Measurements from ENCODE around the gene PHLDA1. TPM values are rescaled to one million over a fixed set of nuclear protein-coding genes. Genes with fewer than 3 reads are reported as not detected.

Gene PHLDA1
- 128 and 136 TPM in 2 replicates for total RNA-seq (2014; rRNA removed; shearing (Covaris generic))
- 51.5 and 52.0 TPM in 2 replicates for polyA plus RNA-seq (2014; cell fraction: nucleus; rRNA removed)

- peak; percentile 98 for DNase-seq (ENCODE audit: extremely low read depth, low read depth)
Measured at GRCh38 chr12:76031414-76032042, at the start of gene PHLDA1. Gene PHLDA1, minus strand, starts transcription at chr12:76031776.

GRCh38 chr12:76080729-76081415 is 49.3 kb upstream of the PHLDA1 start:
- DNase-seq (ENCODE audit: extremely low read depth, low read depth): no peak

- no peak for DNase-seq (ENCODE audit: extremely low read depth, low read depth)
Measured at GRCh38 chr12:76080017-76080728, 48.6 kb upstream of the PHLDA1 start.

- no peak for DNase-seq (ENCODE audit: extremely low read depth, low read depth)
Measured at GRCh38 chr12:76078748-76079147, 47.2 kb upstream of the PHLDA1 start.

- no peak for DNase-seq (ENCODE audit: extremely low read depth, low read depth)
Measured at GRCh38 chr12:76075448-76075847, 43.9 kb upstream of the PHLDA1 start.

GRCh38 chr12:76074701-76075336 is 43.2 kb upstream of the PHLDA1 start:
- no peak for DNase-seq (ENCODE audit: extremely low read depth, low read depth)

- DNase-seq (ENCODE audit: extremely low read depth, low read depth): no peak
Measured at GRCh38 chr12:76073561-76073960, 42.0 kb upstream of the PHLDA1 start.

- no peak for DNase-seq (ENCODE audit: extremely low read depth, low read depth)
Measured at GRCh38 chr12:76072568-76072967, 41.0 kb upstream of the PHLDA1 start.

GRCh38 chr12:76069339-76069738 is 37.8 kb upstream of the PHLDA1 start:
- no peak for DNase-seq (ENCODE audit: extremely low read depth, low read depth)

GRCh38 chr12:76065917-76066316 is 34.3 kb upstream of the PHLDA1 start:
- DNase-seq (ENCODE audit: extremely low read depth, low read depth): no peak

GRCh38 chr12:76064904-76065303 is 33.3 kb upstream of the PHLDA1 start:
- no peak for DNase-seq (ENCODE audit: extremely low read depth, low read depth)

- DNase-seq (ENCODE audit: extremely low read depth, low read depth): no peak
Measured at GRCh38 chr12:76060111-76060510, 28.5 kb upstream of the PHLDA1 start.

- DNase-seq (ENCODE audit: extremely low read depth, low read depth): no peak
Measured at GRCh38 chr12:76057326-76057725, 25.8 kb upstream of the PHLDA1 start.

GRCh38 chr12:76055393-76055792 is 23.8 kb upstream of the PHLDA1 start:
- no peak for DNase-seq (ENCODE audit: extremely low read depth, low read depth)

GRCh38 chr12:76049575-76050251 is 18.1 kb upstream of the PHLDA1 start:
- DNase-seq (ENCODE audit: extremely low read depth, low read depth): no peak

GRCh38 chr12:76047742-76048141 is 16.2 kb upstream of the PHLDA1 start:
- no peak for DNase-seq (ENCODE audit: extremely low read depth, low read depth)

- DNase-seq (ENCODE audit: extremely low read depth, low read depth): no peak
Measured at GRCh38 chr12:76047060-76047459, 15.5 kb upstream of the PHLDA1 start.

- no peak for DNase-seq (ENCODE audit: extremely low read depth, low read depth)
Measured at GRCh38 chr12:76043377-76043776, 11.8 kb upstream of the PHLDA1 start.

- no peak for DNase-seq (ENCODE audit: extremely low read depth, low read depth)
Measured at GRCh38 chr12:76042147-76042546, 10.6 kb upstream of the PHLDA1 start.

- DNase-seq (ENCODE audit: extremely low read depth, low read depth): no peak
Measured at GRCh38 chr12:76041406-76041805, 9.8 kb upstream of the PHLDA1 start.

- no peak for DNase-seq (ENCODE audit: extremely low read depth, low read depth)
Measured at GRCh38 chr12:76040461-76040860, 8.9 kb upstream of the PHLDA1 start.

Data from NCI-H460 (cell line).